HG03039 (cell line): ENCODE data around the gene CCDC83.

Experiments used
- ATAC-seq: cut with Tn5 transposase; IDR thresholded peaks from one replicate; pipeline ENCODE4 v1.9.1; 2021; ENCODE audit warnings: mild to moderate bottlenecking, moderate library complexity; ENCODE audit not compliant: unreplicated experiment

Gene CCDC83

GRCh38 chr11:85855341-85855656 lies at the start of gene CCDC83:
Gene CCDC83, plus strand, starts transcription at chr11:85855383. Its CDS starts 9,741 bp downstream, at chr11:85865124.
- ATAC-seq, result no peak

GRCh38 chr11:85805387-85805786 lies 49.8 kb upstream of the CCDC83 start:
- no peak for ATAC-seq

- ATAC-seq, result no peak
Observed at GRCh38 chr11:85806016-85806415, 49.2 kb upstream of the CCDC83 start.

- no peak for ATAC-seq
Observed at GRCh38 chr11:85806876-85807275, 48.3 kb upstream of the CCDC83 start.

GRCh38 chr11:85809191-85809590 lies 46.0 kb upstream of the CCDC83 start:
- ATAC-seq, result no peak

- no peak for ATAC-seq
Observed at GRCh38 chr11:85809863-85810262, 45.3 kb upstream of the CCDC83 start.

GRCh38 chr11:85810521-85810870 lies 44.7 kb upstream of the CCDC83 start:
- ATAC-seq, result no peak

GRCh38 chr11:85810871-85811611 lies 44.1 kb upstream of the CCDC83 start, which contains the start of gene SYTL2:
Gene SYTL2, minus strand, starts transcription at chr11:85811141. Its CDS starts 53,416 bp downstream, at chr11:85757725.
- ATAC-seq, result peak; percentile 84

GRCh38 chr11:85811624-85812023 lies 43.6 kb upstream of the CCDC83 start:
- ATAC-seq, result no peak

- no peak for ATAC-seq
Observed at GRCh38 chr11:85813721-85814120, 41.5 kb upstream of the CCDC83 start.

- no peak for ATAC-seq
Observed at GRCh38 chr11:85815186-85815931, 39.8 kb upstream of the CCDC83 start.

GRCh38 chr11:85819441-85819840 lies 35.7 kb upstream of the CCDC83 start:
- no peak for ATAC-seq

GRCh38 chr11:85821636-85822035 lies 33.5 kb upstream of the CCDC83 start:
- no peak for ATAC-seq

GRCh38 chr11:85822814-85823213 lies 32.4 kb upstream of the CCDC83 start:
- ATAC-seq, result no peak

GRCh38 chr11:85823816-85824215 lies 31.4 kb upstream of the CCDC83 start:
- ATAC-seq, result no peak

GRCh38 chr11:85825616-85826015 lies 29.6 kb upstream of the CCDC83 start:
- ATAC-seq, result no peak

GRCh38 chr11:85826116-85826855 lies 28.9 kb upstream of the CCDC83 start:
- ATAC-seq, result no peak

- ATAC-seq, result no peak
Observed at GRCh38 chr11:85827748-85828639, 27.2 kb upstream of the CCDC83 start.

GRCh38 chr11:85828640-85828978 lies 26.6 kb upstream of the CCDC83 start:
- ATAC-seq, result no peak

- no peak for ATAC-seq
Observed at GRCh38 chr11:85829172-85829571, 26.0 kb upstream of the CCDC83 start.

GRCh38 chr11:85831050-85831449 lies 24.1 kb upstream of the CCDC83 start:
- ATAC-seq, result no peak
